Neutrophil (primary cell): ENCODE results near the gene HGS.

Source experiments
- H3K27ac ChIP-seq: fragments of 200-600 bp; sonication (generic); 2 replicates; pipeline ENCODE4 v1.5.1; 2016; ENCODE audit warnings: mild to moderate bottlenecking, moderate library complexity
- H3K27me3 ChIP-seq: fragments of 200-600 bp; sonication (generic); 2 replicates; pipeline ENCODE4 v1.6.0; 2016; ENCODE audit warnings: mild to moderate bottlenecking
- H3K36me3 ChIP-seq: fragments of 200-600 bp; sonication (generic); 2 replicates; pipeline ENCODE4 v1.5.1; 2017
- H3K4me1 ChIP-seq, 2 experiments: fragments of 200-600 bp in 1 of 2; sonication (generic) in 1 of 2; 1 replicate in 1 of 2; 2 replicates in 1 of 2; pipeline versions ENCODE4 v1.5.1 to v1.6.1; 2013 to 2016; ENCODE audit warnings: low read depth in 1 of 2, low read length in 1 of 2, mild to moderate bottlenecking in 1 of 2, moderate library complexity in 1 of 2; ENCODE audit not compliant: control insufficient read depth in 1 of 2, insufficient read depth in 1 of 2
- H3K4me3 ChIP-seq, 2 experiments: fragments of 200-600 bp in 1 of 2; sonication (generic) in 1 of 2; 1 replicate in 1 of 2; 2 replicates in 1 of 2; pipeline ENCODE4 v1.5.1; 2013 to 2016; ENCODE audit warnings: low read depth in 1 of 2, low read length in 1 of 2, mild to moderate bottlenecking in 1 of 2, moderate library complexity in 1 of 2
- H3K9me3 ChIP-seq: fragments of 200-600 bp; sonication (generic); 2 replicates; pipeline ENCODE4 v1.5.1; 2016
- TF ChIP-seq, protein P1 (sequence below): fragments of 200-600 bp; sonication (generic); IDR thresholded peaks from 2 replicates; pipeline ENCODE4 v1.5.1; 2016; ENCODE audit warnings: antibody characterized with exemption

The HGS gene

DNA sequence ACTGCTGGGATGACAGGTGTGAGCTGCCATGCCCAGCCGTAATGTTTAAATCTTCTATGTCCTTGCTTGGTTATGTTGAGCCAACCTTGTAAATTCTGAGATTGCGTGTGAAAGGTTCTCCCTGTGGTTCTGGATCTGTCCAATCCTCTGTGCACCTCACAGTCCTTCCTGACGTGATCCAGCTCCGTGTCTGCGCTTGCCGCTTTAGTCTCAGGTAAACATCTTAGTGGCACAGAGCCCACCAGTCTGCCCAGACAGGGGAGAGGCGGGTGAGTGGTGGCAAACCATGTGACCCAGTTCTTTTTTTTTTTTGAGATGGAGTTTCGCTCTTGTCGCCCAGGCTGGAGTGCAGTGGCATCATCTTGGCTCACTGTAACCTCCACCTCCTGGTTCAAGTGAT is 42.2 kb downstream of the HGS start:
- no peaks in the 10 kb centered on the region for H3K36me3 ChIP-seq
- no peak overlapping the region for H3K4me3 ChIP-seq
- TF ChIP-seq, protein P1, sequence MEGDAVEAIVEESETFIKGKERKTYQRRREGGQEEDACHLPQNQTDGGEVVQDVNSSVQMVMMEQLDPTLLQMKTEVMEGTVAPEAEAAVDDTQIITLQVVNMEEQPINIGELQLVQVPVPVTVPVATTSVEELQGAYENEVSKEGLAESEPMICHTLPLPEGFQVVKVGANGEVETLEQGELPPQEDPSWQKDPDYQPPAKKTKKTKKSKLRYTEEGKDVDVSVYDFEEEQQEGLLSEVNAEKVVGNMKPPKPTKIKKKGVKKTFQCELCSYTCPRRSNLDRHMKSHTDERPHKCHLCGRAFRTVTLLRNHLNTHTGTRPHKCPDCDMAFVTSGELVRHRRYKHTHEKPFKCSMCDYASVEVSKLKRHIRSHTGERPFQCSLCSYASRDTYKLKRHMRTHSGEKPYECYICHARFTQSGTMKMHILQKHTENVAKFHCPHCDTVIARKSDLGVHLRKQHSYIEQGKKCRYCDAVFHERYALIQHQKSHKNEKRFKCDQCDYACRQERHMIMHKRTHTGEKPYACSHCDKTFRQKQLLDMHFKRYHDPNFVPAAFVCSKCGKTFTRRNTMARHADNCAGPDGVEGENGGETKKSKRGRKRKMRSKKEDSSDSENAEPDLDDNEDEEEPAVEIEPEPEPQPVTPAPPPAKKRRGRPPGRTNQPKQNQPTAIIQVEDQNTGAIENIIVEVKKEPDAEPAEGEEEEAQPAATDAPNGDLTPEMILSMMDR: no peak

GRCh38 chr17:81727324-81728031 is 43.7 kb downstream of the HGS start:
- Histone ChIP-seq H3K4me3 (no peak overlapping the region), H3K9me3 (no peaks in the 10 kb centered on the region), H3K27ac (no peak overlapping the region), H3K27me3 (peaks cover 35% of the 10 kb centered on the region), H3K4me1 (no peaks in the 10 kb centered on the region), H3K36me3 (no peaks in the 10 kb centered on the region)
- TF ChIP-seq, protein P1: no peak

More for the DNA sequence above, 42.2 kb downstream of the HGS start:
- H3K27me3 ChIP-seq: peaks cover 25% of the 10 kb centered on the region
- H3K9me3 ChIP-seq: no peaks in the 10 kb centered on the region
- no peaks in the 10 kb centered on the region for H3K4me1 ChIP-seq
- H3K27ac ChIP-seq: no peak overlapping the region

- TF ChIP-seq, protein P1: peak; percentile 96
- Histone ChIP-seq H3K4me3 (no peak overlapping the region), H3K4me1 (peaks cover 16 to 26% of the 10 kb centered on the region in 2 experiments), H3K27me3 (peaks cover 24% of the 10 kb centered on the region), H3K36me3 (no peaks in the 10 kb centered on the region), H3K9me3 (no peaks in the 10 kb centered on the region), H3K27ac (no peak overlapping the region)
These were observed 49.9 kb downstream of the HGS start for GRCh38 chr17:81733507-81734404.

GRCh38 chr17:81734405-81735263 is 50.8 kb downstream of the HGS start:
- Histone ChIP-seq H3K27me3 (peaks cover 24% of the 10 kb centered on the region), H3K4me1 (peaks cover 16 to 26% of the 10 kb centered on the region in 2 experiments), H3K9me3 (no peaks in the 10 kb centered on the region), H3K27ac (peak overlapping the region; percentile 74), H3K36me3 (no peaks in the 10 kb centered on the region), H3K4me3 (peak overlapping the region in 1 of 2 experiments; percentile 65)
- TF ChIP-seq, protein P1: no peak
